Astrocyte of the cerebellum (primary cell): ENCODE results near the gene EFNB2.
A peak's percentile ranks its signal among the peaks of the same experiment; 100 is the strongest.

ENCODE experiments used
- DNase-seq: peaks from one replicate; pipeline ENCODE4 v3.0.0-alpha.2; 2011; ENCODE audit warnings: low read depth
- H3K4me3 ChIP-seq: 2 replicates; pipeline ENCODE4 v1.5.1; 2011; ENCODE audit warnings: mild to moderate bottlenecking, low read depth, low read length, moderate library complexity
- in situ Hi-C: cut with HindIII; loops from 2 replicates; pipeline ENCODE4 v1.10.0; 2017; ENCODE audit warnings: low sequenced_read_pairs
- TF ChIP-seq, protein P1 (sequence below): IDR thresholded peaks from 2 replicates; pipeline ENCODE4 v1.5.1; 2012; ENCODE audit warnings: low read length, low read depth, moderate library complexity, mild to moderate bottlenecking; ENCODE audit errors: missing control alignments

Gene EFNB2

GRCh38 chr13:106569233-106570095 lies 34.0 kb upstream of the EFNB2 start:
- no peak overlapping the region for H3K4me3 ChIP-seq
- no peak for DNase-seq
- TF ChIP-seq, protein P1, sequence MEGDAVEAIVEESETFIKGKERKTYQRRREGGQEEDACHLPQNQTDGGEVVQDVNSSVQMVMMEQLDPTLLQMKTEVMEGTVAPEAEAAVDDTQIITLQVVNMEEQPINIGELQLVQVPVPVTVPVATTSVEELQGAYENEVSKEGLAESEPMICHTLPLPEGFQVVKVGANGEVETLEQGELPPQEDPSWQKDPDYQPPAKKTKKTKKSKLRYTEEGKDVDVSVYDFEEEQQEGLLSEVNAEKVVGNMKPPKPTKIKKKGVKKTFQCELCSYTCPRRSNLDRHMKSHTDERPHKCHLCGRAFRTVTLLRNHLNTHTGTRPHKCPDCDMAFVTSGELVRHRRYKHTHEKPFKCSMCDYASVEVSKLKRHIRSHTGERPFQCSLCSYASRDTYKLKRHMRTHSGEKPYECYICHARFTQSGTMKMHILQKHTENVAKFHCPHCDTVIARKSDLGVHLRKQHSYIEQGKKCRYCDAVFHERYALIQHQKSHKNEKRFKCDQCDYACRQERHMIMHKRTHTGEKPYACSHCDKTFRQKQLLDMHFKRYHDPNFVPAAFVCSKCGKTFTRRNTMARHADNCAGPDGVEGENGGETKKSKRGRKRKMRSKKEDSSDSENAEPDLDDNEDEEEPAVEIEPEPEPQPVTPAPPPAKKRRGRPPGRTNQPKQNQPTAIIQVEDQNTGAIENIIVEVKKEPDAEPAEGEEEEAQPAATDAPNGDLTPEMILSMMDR = no peak
- in situ Hi-C loops = no loop called here

DNA sequence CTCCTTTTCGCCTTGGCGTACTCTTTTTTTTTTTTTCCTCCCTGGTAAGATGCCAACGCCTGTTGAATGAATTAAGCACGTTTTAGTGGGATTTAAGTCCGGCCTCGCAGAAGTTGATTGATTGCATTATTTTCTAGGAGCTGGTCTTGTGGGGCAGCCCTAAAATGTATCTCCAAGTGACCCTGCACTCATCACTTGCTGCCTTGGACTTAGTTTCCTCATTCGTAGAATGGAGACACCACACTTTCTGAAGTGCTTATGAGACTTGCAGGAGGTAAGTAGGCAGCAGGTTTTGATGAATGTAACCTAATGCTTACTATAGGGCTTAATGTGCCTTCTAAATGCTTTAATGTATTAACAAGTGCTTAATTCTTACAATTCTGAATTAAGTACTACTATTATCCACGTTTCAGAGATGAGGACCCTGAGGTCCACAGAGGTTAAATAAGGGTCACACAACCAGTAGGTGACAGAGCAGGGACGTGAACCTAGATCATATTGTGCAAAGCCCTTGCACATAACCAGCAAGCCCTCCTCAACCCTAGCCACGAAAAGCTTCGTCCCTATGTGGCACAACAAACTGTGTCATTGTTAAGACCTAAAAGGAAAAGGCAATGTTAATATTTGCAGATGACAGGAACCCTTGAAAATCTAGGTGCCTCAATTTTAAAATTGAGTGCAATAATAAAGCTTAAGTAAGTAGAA lies 33.0 kb upstream of the EFNB2 start:
- peak overlapping the region; percentile 81 for H3K4me3 ChIP-seq
- in situ Hi-C loops = no loop called here

DNA sequence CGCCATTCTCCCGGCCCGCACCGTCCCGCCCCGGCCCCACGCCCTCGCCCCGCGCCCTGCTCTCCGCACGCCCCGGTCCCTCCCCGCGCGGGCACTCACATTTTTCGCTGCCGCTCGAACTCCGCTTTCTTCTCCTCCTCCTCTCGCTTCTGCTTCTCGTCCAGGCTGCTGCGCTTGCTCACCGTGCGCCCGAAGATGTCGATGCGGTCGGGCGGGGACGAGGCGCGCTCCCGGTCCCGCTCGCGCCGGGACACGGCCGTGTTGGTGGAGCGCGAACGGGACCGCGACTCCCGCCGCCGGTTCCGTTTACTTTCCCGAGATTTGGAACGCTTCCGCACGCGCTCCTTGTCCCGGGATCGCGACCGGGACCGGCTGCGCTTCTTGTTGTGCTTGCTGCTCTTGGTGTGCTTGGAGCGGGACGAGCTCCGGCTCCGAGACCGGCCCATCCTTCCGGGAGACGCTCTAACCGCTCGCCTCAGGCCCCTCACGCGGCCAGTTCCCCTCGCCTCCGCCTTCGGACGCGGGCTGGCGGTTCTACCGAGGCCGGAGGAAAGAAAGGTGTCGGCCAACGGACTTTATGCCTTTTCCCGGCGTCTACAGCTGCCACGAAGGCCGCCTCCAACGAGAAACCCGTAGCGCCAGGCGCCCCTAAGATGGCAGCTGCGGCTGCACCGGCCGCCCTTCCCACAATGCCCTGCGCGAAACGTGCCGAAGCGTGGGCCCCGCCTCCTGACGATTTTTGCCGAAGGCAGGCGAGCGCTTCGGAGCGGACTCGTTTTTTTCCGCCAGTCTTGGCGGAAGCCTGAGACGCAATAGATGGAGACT lies 32.2 kb upstream of the EFNB2 start, which contains the start of gene ARGLU1:
Gene ARGLU1 (minus strand): TSS at position 664 of the 825 bp plus-strand sequence. CDS start 218 bp downstream, at position 446.
- TF ChIP-seq, protein P1 = no peak
- in situ Hi-C loops = no loop called here
- DNase-seq = peak; percentile 80

More for the DNA sequence above, 33.0 kb upstream of the EFNB2 start:
- DNase-seq = no peak
- TF ChIP-seq, protein P1 = no peak

DNA sequence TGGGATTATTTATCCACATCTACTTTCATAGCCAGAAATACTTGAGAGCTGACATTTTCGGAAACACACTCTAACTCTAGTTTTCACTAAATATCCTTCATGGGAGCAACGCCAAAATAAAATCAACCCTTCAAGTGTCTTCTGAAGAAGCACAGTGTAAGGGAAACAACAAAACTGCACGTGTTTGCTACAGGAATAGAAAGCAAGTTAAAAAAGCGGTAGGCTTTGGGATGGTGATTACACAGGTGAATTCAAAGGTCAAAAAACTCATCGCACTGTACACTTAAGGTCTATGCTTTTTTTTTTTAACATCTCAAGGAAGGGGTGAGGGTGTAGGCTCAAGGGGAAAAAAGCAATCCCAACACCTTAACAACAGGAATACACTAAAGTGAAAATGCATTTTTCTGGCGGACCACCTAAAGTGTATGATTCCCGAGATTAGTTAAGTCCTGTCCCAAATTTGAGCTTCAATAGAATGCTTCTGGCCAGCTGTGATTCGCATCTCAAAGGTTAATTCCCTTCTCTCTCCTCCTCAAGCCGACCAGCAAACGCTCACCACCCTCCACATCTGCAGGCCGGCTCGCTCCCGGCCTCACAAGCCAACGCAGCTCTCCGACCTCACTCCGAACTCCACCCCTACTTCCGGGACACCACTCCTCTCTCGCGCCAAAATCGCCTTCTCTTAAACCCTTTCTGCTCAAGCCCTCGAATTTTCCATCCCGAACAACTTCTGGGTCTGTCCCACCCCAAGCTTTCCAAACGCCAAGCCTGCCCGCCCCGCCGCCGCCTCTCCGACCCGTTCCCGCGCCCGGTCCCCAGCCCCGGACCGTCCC lies 31.4 kb upstream of the EFNB2 start:
- DNase-seq = no peak
- TF ChIP-seq, protein P1 = no peak
- peak overlapping the region; percentile 81 for H3K4me3 ChIP-seq
- in situ Hi-C loops = no loop called here

More for the DNA sequence above, 32.2 kb upstream of the EFNB2 start, which contains the start of gene ARGLU1:
- H3K4me3 ChIP-seq = peak within 1 kb of the TSS; percentile 81

DNA sequence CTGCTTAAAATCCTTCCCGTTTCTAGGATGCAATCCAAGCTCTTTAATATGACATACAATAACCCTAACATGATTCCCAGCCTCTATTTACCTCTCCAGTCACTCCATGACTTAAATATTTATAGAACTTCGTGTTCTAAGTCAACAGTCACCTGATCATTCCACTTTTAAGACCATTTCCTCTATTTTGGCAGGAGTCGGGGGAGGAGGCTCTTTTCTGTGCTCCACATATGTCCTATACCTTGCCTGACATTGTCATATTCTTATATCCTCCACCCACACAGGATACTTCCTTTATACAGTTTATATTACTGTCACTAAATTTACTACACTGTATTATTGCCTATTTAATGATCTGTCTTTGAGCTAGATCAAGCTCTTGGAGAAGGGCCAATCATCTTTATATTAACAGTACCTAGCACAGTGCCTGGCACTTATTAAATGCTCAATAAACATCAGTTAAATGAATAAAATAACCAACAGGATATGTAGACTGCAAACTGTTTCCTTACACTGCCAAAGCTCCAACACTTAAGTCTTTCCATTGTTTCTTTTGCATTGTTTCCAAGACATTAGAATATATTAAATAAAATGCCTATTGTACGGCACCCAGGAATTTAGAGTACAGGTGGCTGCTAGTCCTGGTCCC lies 29.8 kb upstream of the EFNB2 start:
- in situ Hi-C loops = no loop called here
- DNase-seq = no peak
- H3K4me3 ChIP-seq = no peak overlapping the region
- TF ChIP-seq, protein P1 = no peak
